SK-N-SH (cell line): Measurements from ENCODE around the gene CNNM3.

Source experiments
- CTCF ChIP-seq: fragments of 200-600 bp; sonication (generic); IDR thresholded peaks from 2 replicates; pipeline ENCODE4 v1.6.1; 2017; ENCODE audit warnings: antibody characterized with exemption, mild to moderate bottlenecking, moderate library complexity
- FOSL2 ChIP-seq: IDR thresholded peaks from 2 replicates; pipeline ENCODE4 v1.4.0; 2012; ENCODE audit warnings: low read depth, mild to moderate bottlenecking, moderate library complexity, borderline replicate concordance

GRCh38 chr2:96877042-96877451, 61.0 kb downstream of the CNNM3 start:
- TF ChIP-seq FOSL2 (no peak), CTCF (no peak)
